Tibial artery (tissue), 4 donors: Measurements from ENCODE around the gene GPR68.

ENCODE experiments used
- DNase-seq, 2 donors: peaks; one replicate each; pipeline ENCODE4 v3.0.0-alpha.2; 2019
- H3K27ac ChIP-seq, 2 donors: fragments of 200-600 bp; sonication (generic) in 1 of 2; 1 replicate in 1 of 2; 2 replicates in 1 of 2; pipeline ENCODE4 v1.5.1; 2018 to 2019; ENCODE audit warnings: mild to moderate bottlenecking in 1 of 2
- H3K27me3 ChIP-seq, 2 donors: fragments of 200-600 bp; sonication (generic) in 1 of 2; one replicate each; pipeline versions ENCODE4 v1.5.1 to v1.6.0; 2016 to 2019
- H3K36me3 ChIP-seq, 3 donors: fragments of 200-600 bp; sonication (generic) in 2 of 3; one replicate each; pipeline ENCODE4 v1.5.1; 2016 to 2019; ENCODE audit warnings: mild to moderate bottlenecking in 2 of 3
- H3K4me1 ChIP-seq, 4 donors: fragments of 200-600 bp; sonication (generic) in 2 of 4; 1 replicate in 3 of 4; 2 replicates in 1 of 4; pipeline ENCODE4 v1.5.1; 2016 to 2019
- H3K4me3 ChIP-seq, 2 donors: fragments of 200-600 bp; sonication (generic) in 1 of 2; 1 replicate in 1 of 2; 2 replicates in 1 of 2; pipeline ENCODE4 v1.5.1; 2018 to 2019; ENCODE audit warnings: mild to moderate bottlenecking in 2 of 2
- H3K9me3 ChIP-seq, 3 donors: fragments of 200-600 bp; sonication (generic) in 1 of 3; one replicate each; pipeline ENCODE4 v1.5.1; 2016 to 2019
- intact Hi-C: fragments of 100-400 bp; cut with DNase I; formaldehyde crosslinking; loops from one replicate; pipeline ENCODE4 v1.15.0; 2023; ENCODE audit warnings: low total_unique reads
- TF ChIP-seq, protein P1 (sequence below), 2 experiments: fragments of 200-600 bp in 1 of 2; fragments of 450-650 bp in 1 of 2; IDR thresholded peaks; one replicate each; pipeline ENCODE4 v1.5.1; 2017 to 2019; ENCODE audit warnings: antibody characterized with exemption in 2 of 2, mild to moderate bottlenecking in 1 of 2, moderate library complexity in 1 of 2

The GPR68 gene

GRCh38 chr14:91273273-91273884 lies 28.9 kb upstream of the GPR68 start:
- Histone ChIP-seq H3K36me3 (no peaks in the 10 kb centered on the region), H3K27me3 (no peaks in the 10 kb centered on the region), H3K4me1 (peaks cover 0 to 11% (median 8%) of the 10 kb centered on the region in 4 donors), H3K9me3 (no peaks in the 10 kb centered on the region), H3K27ac (no peak overlapping the region), H3K4me3 (no peak overlapping the region)
- intact Hi-C loops: loop anchor here (5.0 kb wide), 1 partner anchor 86 kb away; no protein-coding TSS in a partner anchor
- DNase-seq: no peak
- TF ChIP-seq, protein P1, sequence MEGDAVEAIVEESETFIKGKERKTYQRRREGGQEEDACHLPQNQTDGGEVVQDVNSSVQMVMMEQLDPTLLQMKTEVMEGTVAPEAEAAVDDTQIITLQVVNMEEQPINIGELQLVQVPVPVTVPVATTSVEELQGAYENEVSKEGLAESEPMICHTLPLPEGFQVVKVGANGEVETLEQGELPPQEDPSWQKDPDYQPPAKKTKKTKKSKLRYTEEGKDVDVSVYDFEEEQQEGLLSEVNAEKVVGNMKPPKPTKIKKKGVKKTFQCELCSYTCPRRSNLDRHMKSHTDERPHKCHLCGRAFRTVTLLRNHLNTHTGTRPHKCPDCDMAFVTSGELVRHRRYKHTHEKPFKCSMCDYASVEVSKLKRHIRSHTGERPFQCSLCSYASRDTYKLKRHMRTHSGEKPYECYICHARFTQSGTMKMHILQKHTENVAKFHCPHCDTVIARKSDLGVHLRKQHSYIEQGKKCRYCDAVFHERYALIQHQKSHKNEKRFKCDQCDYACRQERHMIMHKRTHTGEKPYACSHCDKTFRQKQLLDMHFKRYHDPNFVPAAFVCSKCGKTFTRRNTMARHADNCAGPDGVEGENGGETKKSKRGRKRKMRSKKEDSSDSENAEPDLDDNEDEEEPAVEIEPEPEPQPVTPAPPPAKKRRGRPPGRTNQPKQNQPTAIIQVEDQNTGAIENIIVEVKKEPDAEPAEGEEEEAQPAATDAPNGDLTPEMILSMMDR (IDR thresholded peaks at IDR 0.05): no peak

- Histone ChIP-seq H3K36me3 (no peaks in the 10 kb centered on the region), H3K4me1 (peaks cover 0 to 11% (median 8%) of the 10 kb centered on the region in 4 donors), H3K27ac (no peak overlapping the region), H3K9me3 (no peaks in the 10 kb centered on the region), H3K27me3 (peaks cover 0 to under 1% of the 10 kb centered on the region in 2 donors), H3K4me3 (no peak overlapping the region)
- DNase-seq: no peak
- TF ChIP-seq, protein P1 (IDR thresholded peaks at IDR 0.05): no peak
- intact Hi-C loops: loop anchor here (5.0 kb wide), 1 partner anchor 85 kb away; no protein-coding TSS in a partner anchor
Measured at GRCh38 chr14:91272341-91273272, 28.1 kb upstream of the GPR68 start.

GRCh38 chr14:91271639-91272038 lies 27.1 kb upstream of the GPR68 start:
- Histone ChIP-seq H3K36me3 (no peaks in the 10 kb centered on the region), H3K4me3 (no peak overlapping the region), H3K27ac (no peak overlapping the region), H3K4me1 (peaks cover 0 to 11% (median 8%) of the 10 kb centered on the region in 4 donors), H3K27me3 (peaks cover 0 to 5% of the 10 kb centered on the region in 2 donors), H3K9me3 (no peaks in the 10 kb centered on the region)
- intact Hi-C loops: loop anchor here (5.0 kb wide), 1 partner anchor 84 kb away; no protein-coding TSS in a partner anchor
- TF ChIP-seq, protein P1 (IDR thresholded peaks at IDR 0.05): no peak
- no peak for DNase-seq

DNA sequence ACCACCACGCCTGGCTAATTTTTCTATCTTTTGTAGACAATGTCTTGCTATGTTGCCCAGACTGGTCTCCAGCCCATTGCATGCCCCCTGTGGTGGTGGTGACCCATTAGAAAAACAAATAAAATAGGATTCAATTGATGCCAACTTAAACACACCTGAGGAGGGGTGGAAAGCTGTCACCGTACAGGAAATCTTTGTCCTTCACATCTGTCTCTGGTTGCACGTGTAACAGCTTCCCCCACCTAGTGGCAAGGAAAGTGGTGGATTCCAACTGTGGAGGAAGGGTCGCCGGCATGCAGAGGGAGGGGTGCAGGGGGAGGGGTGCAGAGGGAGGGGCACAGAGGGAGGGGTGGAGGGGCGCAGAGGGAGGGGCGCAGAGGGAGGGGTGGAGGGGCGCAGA lies 26.1 kb upstream of the GPR68 start:
- intact Hi-C loops: loop anchor here (5.0 kb wide), 1 partner anchor 83 kb away; no protein-coding TSS in a partner anchor
- DNase-seq: no peak
- Histone ChIP-seq H3K27ac (no peak overlapping the region), H3K27me3 (peaks cover 0 to 5% of the 10 kb centered on the region in 2 donors), H3K9me3 (no peaks in the 10 kb centered on the region), H3K36me3 (no peaks in the 10 kb centered on the region), H3K4me1 (peaks cover 0 to 11% (median 8%) of the 10 kb centered on the region in 4 donors), H3K4me3 (no peak overlapping the region)
- TF ChIP-seq, protein P1 (IDR thresholded peaks at IDR 0.05): no peak

DNA sequence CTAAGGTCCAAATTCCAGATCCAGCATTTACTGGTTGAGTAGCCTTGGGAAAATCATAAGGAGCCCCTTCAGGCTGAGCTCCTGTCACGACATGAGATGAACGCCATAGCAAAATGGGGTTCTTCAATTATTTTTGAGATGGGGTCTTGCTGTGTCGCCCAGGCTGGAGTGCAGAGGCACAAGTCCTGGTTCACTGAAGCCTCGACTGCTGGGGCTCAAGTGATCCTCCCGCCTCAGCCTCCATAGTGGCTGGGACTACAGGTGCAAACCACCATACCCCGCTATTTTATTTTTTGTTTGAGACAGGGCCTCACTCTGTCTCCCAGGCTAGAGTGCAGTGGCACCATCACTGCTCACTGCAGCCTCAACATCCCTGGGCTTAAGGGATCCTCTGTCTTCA lies 25.7 kb upstream of the GPR68 start:
- no peak overlapping the region for H3K4me3 ChIP-seq
- intact Hi-C loops: loop anchor here (5.0 kb wide), 1 partner anchor 83 kb away; no protein-coding TSS in a partner anchor
- H3K9me3 ChIP-seq: no peaks in the 10 kb centered on the region
- H3K36me3 ChIP-seq: no peaks in the 10 kb centered on the region
- DNase-seq: no peak
- peaks cover 0 to 11% (median 8%) of the 10 kb centered on the region in 4 donors for H3K4me1 ChIP-seq
- TF ChIP-seq, protein P1 (IDR thresholded peaks at IDR 0.05): no peak
- peaks cover 0 to 6% of the 10 kb centered on the region in 2 donors for H3K27me3 ChIP-seq
- no peak overlapping the region for H3K27ac ChIP-seq
